ENCODE results near the gene EPDR1.

Gene EPDR1

GRCh38 chr7:37930226-37930948 lies 9.9 kb downstream of the EPDR1 start:
- Histone ChIP-seq H3K9ac (no peak overlapping the region), H3K4me1 (ENCODE audit: low read depth, poor library complexity, severe bottlenecking) (no peaks in the 10 kb centered on the region), H4K20me1 (ENCODE audit: insufficient read depth) (no peaks in the 10 kb centered on the region), H3K27me3 (ENCODE audit: insufficient read depth, low read depth) (no peaks in the 10 kb centered on the region), H3K27ac (no peak overlapping the region), H2AFZ (ENCODE audit: low read depth) (no peak overlapping the region), H3K4me2 (no peak overlapping the region), H3K36me3 (ENCODE audit: insufficient read depth) (no peaks in the 10 kb centered on the region), H3K4me3 (IDR thresholded peaks at IDR 0.05; ENCODE audit: insufficient read depth, low read depth, low read length) (no peak overlapping the region), H3K79me2 (ENCODE audit: insufficient read depth, low read depth) (peaks cover 13% of the 10 kb centered on the region; the same call in 1 of the 2 replicates)
- TF ChIP-seq, protein P1, sequence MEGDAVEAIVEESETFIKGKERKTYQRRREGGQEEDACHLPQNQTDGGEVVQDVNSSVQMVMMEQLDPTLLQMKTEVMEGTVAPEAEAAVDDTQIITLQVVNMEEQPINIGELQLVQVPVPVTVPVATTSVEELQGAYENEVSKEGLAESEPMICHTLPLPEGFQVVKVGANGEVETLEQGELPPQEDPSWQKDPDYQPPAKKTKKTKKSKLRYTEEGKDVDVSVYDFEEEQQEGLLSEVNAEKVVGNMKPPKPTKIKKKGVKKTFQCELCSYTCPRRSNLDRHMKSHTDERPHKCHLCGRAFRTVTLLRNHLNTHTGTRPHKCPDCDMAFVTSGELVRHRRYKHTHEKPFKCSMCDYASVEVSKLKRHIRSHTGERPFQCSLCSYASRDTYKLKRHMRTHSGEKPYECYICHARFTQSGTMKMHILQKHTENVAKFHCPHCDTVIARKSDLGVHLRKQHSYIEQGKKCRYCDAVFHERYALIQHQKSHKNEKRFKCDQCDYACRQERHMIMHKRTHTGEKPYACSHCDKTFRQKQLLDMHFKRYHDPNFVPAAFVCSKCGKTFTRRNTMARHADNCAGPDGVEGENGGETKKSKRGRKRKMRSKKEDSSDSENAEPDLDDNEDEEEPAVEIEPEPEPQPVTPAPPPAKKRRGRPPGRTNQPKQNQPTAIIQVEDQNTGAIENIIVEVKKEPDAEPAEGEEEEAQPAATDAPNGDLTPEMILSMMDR (conservative IDR thresholded peaks at IDR 0.05; ENCODE audit: low read depth, low read length): no peak

GRCh38 chr7:37932543-37932942 lies 12.1 kb downstream of the EPDR1 start:
- Histone ChIP-seq H3K4me3 (IDR thresholded peaks at IDR 0.05; ENCODE audit: insufficient read depth, low read depth, low read length) (no peak overlapping the region), H3K4me1 (ENCODE audit: low read depth, poor library complexity, severe bottlenecking) (no peaks in the 10 kb centered on the region), H3K27me3 (ENCODE audit: insufficient read depth, low read depth) (no peaks in the 10 kb centered on the region), H4K20me1 (ENCODE audit: insufficient read depth) (no peaks in the 10 kb centered on the region), H3K36me3 (ENCODE audit: insufficient read depth) (no peaks in the 10 kb centered on the region), H2AFZ (ENCODE audit: low read depth) (no peak overlapping the region), H3K79me2 (ENCODE audit: insufficient read depth, low read depth) (peaks cover 14% of the 10 kb centered on the region; the same call in 1 of the 2 replicates), H3K4me2 (no peak overlapping the region), H3K27ac (no peak overlapping the region), H3K9ac (no peak overlapping the region)
- TF ChIP-seq, protein P1 (conservative IDR thresholded peaks at IDR 0.05; ENCODE audit: low read depth, low read length): no peak

DNA sequence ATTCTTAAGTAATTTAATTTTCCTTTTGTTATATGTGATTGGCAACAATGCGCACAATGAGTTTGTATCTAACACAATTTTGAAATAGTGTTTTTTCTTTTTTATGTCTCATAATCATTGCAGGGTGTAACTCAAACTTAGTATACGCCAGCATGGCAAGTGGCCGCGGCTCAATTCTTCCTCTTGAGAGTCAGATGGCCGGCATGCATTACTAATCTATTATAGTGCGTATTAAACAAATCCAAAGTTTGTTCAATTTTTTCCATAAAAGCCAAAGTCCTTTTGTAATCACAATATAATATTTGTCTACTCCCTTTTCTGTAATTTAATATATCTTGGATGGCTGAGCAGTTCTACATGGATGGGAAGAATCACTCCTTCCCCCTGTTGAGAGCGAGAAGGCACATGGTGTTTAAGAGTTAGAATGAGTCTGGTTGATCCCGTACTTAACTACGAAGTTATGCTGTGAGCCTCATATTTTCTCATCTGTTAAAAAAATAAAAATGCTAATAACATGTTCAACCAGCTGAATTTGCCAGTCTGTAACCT lies 12.7 kb downstream of the EPDR1 start:
- Histone ChIP-seq H3K27ac (no peak overlapping the region), H3K36me3 (ENCODE audit: insufficient read depth) (no peaks in the 10 kb centered on the region), H2AFZ (ENCODE audit: low read depth) (no peak overlapping the region), H3K4me3 (IDR thresholded peaks at IDR 0.05; ENCODE audit: insufficient read depth, low read depth, low read length) (no peak overlapping the region), H3K4me2 (no peak overlapping the region), H4K20me1 (ENCODE audit: insufficient read depth) (no peaks in the 10 kb centered on the region), H3K27me3 (ENCODE audit: insufficient read depth, low read depth) (no peaks in the 10 kb centered on the region), H3K79me2 (ENCODE audit: insufficient read depth, low read depth) (peaks cover 9% of the 10 kb centered on the region; the same call in 1 of the 2 replicates), H3K4me1 (ENCODE audit: low read depth, poor library complexity, severe bottlenecking) (no peaks in the 10 kb centered on the region), H3K9ac (no peak overlapping the region)
- TF ChIP-seq, protein P1 (conservative IDR thresholded peaks at IDR 0.05; ENCODE audit: low read depth, low read length): no peak

- Histone ChIP-seq H3K79me2 (ENCODE audit: insufficient read depth, low read depth) (no peaks in the 10 kb centered on the region; the same call in 1 of the 2 replicates), H2AFZ (ENCODE audit: low read depth) (no peak overlapping the region), H3K9ac (no peak overlapping the region), H3K4me3 (IDR thresholded peaks at IDR 0.05; ENCODE audit: insufficient read depth, low read depth, low read length) (no peak overlapping the region), H3K27me3 (ENCODE audit: insufficient read depth, low read depth) (no peaks in the 10 kb centered on the region), H4K20me1 (ENCODE audit: insufficient read depth) (no peaks in the 10 kb centered on the region; the same call in 1 of the 2 replicates), H3K36me3 (ENCODE audit: insufficient read depth) (no peaks in the 10 kb centered on the region), H3K4me1 (ENCODE audit: low read depth, poor library complexity, severe bottlenecking) (peaks cover 8% of the 10 kb centered on the region), H3K4me2 (no peak overlapping the region), H3K27ac (no peak overlapping the region)
- TF ChIP-seq, protein P1 (conservative IDR thresholded peaks at IDR 0.05; ENCODE audit: low read depth, low read length): no peak
These were observed 22.6 kb downstream of the EPDR1 start for GRCh38 chr7:37942934-37943610.

Measured in KMS-11 (cell line).